GM19238 (cell line): ENCODE measurements around the gene SLC2A14.
"Not testable (repeated sequence)": the region's sequence is repeated elsewhere in the genome, so short reads cannot be mapped to it uniquely, and the experiment has no call there.

Experiments used
- DNase-seq: peaks from one replicate; pipeline ENCODE4 v3.0.0; 2011; ENCODE audit warnings: low spot score; ENCODE audit not compliant: insufficient read length

Gene SLC2A14

GRCh38 chr12:7834701-7835100, 38.0 kb downstream of the SLC2A14 start:
- DNase-seq, result no peak

- no peak for DNase-seq
Measured at GRCh38 chr12:7833831-7834230, 38.9 kb downstream of the SLC2A14 start.

- not testable (repeated sequence) for DNase-seq
Measured at GRCh38 chr12:7833201-7833600, 39.5 kb downstream of the SLC2A14 start.

GRCh38 chr12:7832059-7832696, 40.5 kb downstream of the SLC2A14 start:
- DNase-seq, result peak; percentile 37

GRCh38 chr12:7829737-7830136, 43.0 kb downstream of the SLC2A14 start:
- DNase-seq, result not testable (repeated sequence)

GRCh38 chr12:7825754-7826153, 47.0 kb downstream of the SLC2A14 start:
- DNase-seq, result not testable (repeated sequence)

GRCh38 chr12:7806863-7807487, 65.7 kb downstream of the SLC2A14 start:
- DNase-seq, result peak; percentile 31

GRCh38 chr12:7806319-7806718, 66.4 kb downstream of the SLC2A14 start:
- not testable (repeated sequence) for DNase-seq

- DNase-seq, result no peak
Measured at GRCh38 chr12:7801460-7801859, 71.3 kb downstream of the SLC2A14 start.

GRCh38 chr12:7798750-7799308, 73.9 kb downstream of the SLC2A14 start:
- DNase-seq, result not testable (repeated sequence)

GRCh38 chr12:7797698-7798398, 74.9 kb downstream of the SLC2A14 start:
- DNase-seq, result no peak

GRCh38 chr12:7797269-7797668, 75.4 kb downstream of the SLC2A14 start:
- not testable (repeated sequence) for DNase-seq

- no peak for DNase-seq
Measured at GRCh38 chr12:7793211-7793610, 79.5 kb downstream of the SLC2A14 start.

GRCh38 chr12:7788884-7789528, 83.7 kb downstream of the SLC2A14 start, which contains the start of gene NANOG:
Gene NANOG, plus strand, starts transcription at chr12:7789402. Its CDS starts 213 bp downstream, at chr12:7789615.
- DNase-seq, result not testable (repeated sequence)

GRCh38 chr12:7788294-7788660, 84.4 kb downstream of the SLC2A14 start:
- no peak for DNase-seq

- no peak for DNase-seq
Measured at GRCh38 chr12:7787574-7788293, 85.0 kb downstream of the SLC2A14 start.

- DNase-seq, result no peak
Measured at GRCh38 chr12:7784701-7785100, 88.0 kb downstream of the SLC2A14 start.

- DNase-seq, result not testable (repeated sequence)
Measured at GRCh38 chr12:7783433-7783832, 89.3 kb downstream of the SLC2A14 start.

GRCh38 chr12:7782055-7782454, 90.7 kb downstream of the SLC2A14 start:
- no peak for DNase-seq

GRCh38 chr12:7781274-7781673, 91.4 kb downstream of the SLC2A14 start:
- no peak for DNase-seq

GRCh38 chr12:7769999-7770398, 102.7 kb downstream of the SLC2A14 start:
- DNase-seq, result no peak
